Activated CD4-positive, alpha-beta T cell treated with anti-CD3 and anti-CD28 coated beads, Interleukin-2, amount 10 ng/mL, durations not matched to agents 24 days and 14 days (primary cell): ENCODE results near the gene IVL. TPM values are rescaled to one million over a fixed set of nuclear protein-coding genes. Genes with fewer than 3 reads are reported as not detected.

Experiments used
- DNase-seq: peaks from one replicate; pipeline ENCODE4 v3.0.0; 2022
- H3K27ac Mint-ChIP-seq: one replicate; pipeline ENCODE4 v1.8.0; 2022; ENCODE audit warnings: mild to moderate bottlenecking, mixed read lengths
- H3K27me3 Mint-ChIP-seq: one replicate; pipeline ENCODE4 v1.8.0; 2022; ENCODE audit warnings: mixed read lengths
- H3K36me3 Mint-ChIP-seq: one replicate; pipeline ENCODE4 v1.8.0; 2022; ENCODE audit warnings: low read depth, mild to moderate bottlenecking, mixed read lengths
- H3K4me1 Mint-ChIP-seq: one replicate; pipeline ENCODE4 v1.8.0; 2021; ENCODE audit warnings: mixed read lengths
- H3K4me3 Mint-ChIP-seq: one replicate; pipeline ENCODE4 v1.8.0; 2022; ENCODE audit warnings: mild to moderate bottlenecking, moderate library complexity, mixed read lengths
- H3K9me3 Mint-ChIP-seq: one replicate; pipeline ENCODE4 v1.8.0; 2021; ENCODE audit warnings: mixed read lengths
- intact Hi-C: fragments of 100-400 bp; cut with micrococcal nuclease; formaldehyde crosslinking; loops from one replicate; pipeline ENCODE4 v1.15.1; 2023
- total RNA-seq: library from RNA; stranded (reverse); gene quantifications from 2 replicates; pipeline ENCODE4 v1.2.3, GENCODE V29; 2022

IVL gene
- total RNA-seq, 1 donor from 2014 or later = not detected

- intact Hi-C loops = no loop called here
- DNase-seq = peak; percentile 26
- no peaks in the 10 kb centered on the region for H3K4me1 Mint-ChIP-seq
- no peak overlapping the region for H3K27ac Mint-ChIP-seq
- H3K4me3 Mint-ChIP-seq = no peak overlapping the region
- H3K9me3 Mint-ChIP-seq = no peaks in the 10 kb centered on the region
- no peaks in the 10 kb centered on the region for H3K27me3 Mint-ChIP-seq
- no peaks in the 10 kb centered on the region for H3K36me3 Mint-ChIP-seq
Measured at GRCh38 chr1:152906023-152906565, 2.3 kb upstream of the IVL start.

- Mint-ChIP-seq H3K27ac (no peak overlapping the region), H3K4me1 (no peaks in the 10 kb centered on the region), H3K27me3 (peaks cover 3% of the 10 kb centered on the region)
Measured at GRCh38 chr1:152909206-152909605, 860 bp downstream of the IVL start.

DNA sequence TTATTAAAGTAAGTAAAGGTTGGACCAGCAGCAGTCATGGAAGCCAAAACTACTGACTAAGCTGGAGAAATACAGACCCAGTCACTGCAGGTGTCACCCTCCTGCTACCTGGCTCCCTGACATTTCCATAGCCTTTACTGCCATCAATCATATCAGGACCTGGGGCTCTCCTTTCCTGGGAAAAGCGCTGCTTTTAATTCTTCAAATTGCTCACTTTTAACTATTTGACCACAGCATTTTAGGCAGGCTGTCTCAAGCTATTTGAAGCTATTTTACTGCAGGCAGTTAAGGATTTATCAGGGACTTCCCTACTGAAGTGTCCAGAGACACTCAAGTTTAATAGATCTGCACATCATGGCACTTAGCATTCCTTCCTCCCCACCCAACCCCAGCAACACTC is 4.1 kb downstream of the IVL start:
- no peak overlapping the region for H3K27ac Mint-ChIP-seq
- no peaks in the 10 kb centered on the region for H3K9me3 Mint-ChIP-seq
- H3K4me1 Mint-ChIP-seq = no peaks in the 10 kb centered on the region
- no peak for DNase-seq
- intact Hi-C loops = no loop called here
- H3K4me3 Mint-ChIP-seq = no peak overlapping the region
- H3K27me3 Mint-ChIP-seq = peaks cover 14% of the 10 kb centered on the region
- H3K36me3 Mint-ChIP-seq = no peaks in the 10 kb centered on the region

More at GRCh38 chr1:152909206-152909605, 860 bp downstream of the IVL start:
- no peaks in the 10 kb centered on the region for H3K36me3 Mint-ChIP-seq
- H3K4me3 Mint-ChIP-seq = no peak overlapping the region
- intact Hi-C loops = no loop called here
- no peak for DNase-seq
- H3K9me3 Mint-ChIP-seq = no peaks in the 10 kb centered on the region

GRCh38 chr1:152912900-152913299 is 4.6 kb downstream of the IVL start:
- Mint-ChIP-seq H3K36me3 (no peaks in the 10 kb centered on the region), H3K4me1 (no peaks in the 10 kb centered on the region), H3K27me3 (peaks cover 14% of the 10 kb centered on the region), H3K4me3 (no peak overlapping the region), H3K27ac (no peak overlapping the region), H3K9me3 (no peaks in the 10 kb centered on the region)
- intact Hi-C loops = no loop called here
- DNase-seq = peak; percentile 29

DNA sequence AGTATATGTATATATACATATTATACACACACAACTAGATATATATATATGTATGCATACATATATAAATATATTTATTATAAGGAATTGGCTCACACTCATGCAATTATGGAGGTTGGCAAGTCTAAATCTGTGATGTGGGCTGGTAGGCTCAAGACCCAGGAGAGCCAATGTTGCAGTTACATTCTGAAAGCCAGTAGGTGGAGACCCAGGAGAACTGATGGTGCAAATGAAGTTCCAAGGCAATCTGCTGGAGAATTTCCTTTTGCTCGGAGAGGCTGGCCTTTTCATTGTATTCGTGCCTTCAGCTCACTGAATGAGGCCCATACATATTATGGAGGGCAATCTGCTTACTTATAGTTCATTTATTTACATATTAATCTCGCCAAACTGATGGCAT is 9.4 kb downstream of the IVL start:
- Mint-ChIP-seq H3K4me3 (no peak overlapping the region), H3K27me3 (peaks cover 13% of the 10 kb centered on the region), H3K27ac (no peak overlapping the region), H3K4me1 (no peaks in the 10 kb centered on the region), H3K36me3 (no peaks in the 10 kb centered on the region), H3K9me3 (no peaks in the 10 kb centered on the region)
- intact Hi-C loops = no loop called here
- DNase-seq = no peak

- intact Hi-C loops = no loop called here
- no peak for DNase-seq
- Mint-ChIP-seq H3K4me3 (no peak overlapping the region), H3K27ac (no peak overlapping the region), H3K27me3 (peaks cover 11% of the 10 kb centered on the region), H3K9me3 (no peaks in the 10 kb centered on the region), H3K36me3 (no peaks in the 10 kb centered on the region), H3K4me1 (no peaks in the 10 kb centered on the region)
Measured at GRCh38 chr1:152919071-152919470, 10.7 kb downstream of the IVL start.

- no peak overlapping the region for H3K27ac Mint-ChIP-seq
- H3K27me3 Mint-ChIP-seq = no peaks in the 10 kb centered on the region
- no peak overlapping the region for H3K4me3 Mint-ChIP-seq
Measured at GRCh38 chr1:152924191-152924590, 15.8 kb downstream of the IVL start.

DNA sequence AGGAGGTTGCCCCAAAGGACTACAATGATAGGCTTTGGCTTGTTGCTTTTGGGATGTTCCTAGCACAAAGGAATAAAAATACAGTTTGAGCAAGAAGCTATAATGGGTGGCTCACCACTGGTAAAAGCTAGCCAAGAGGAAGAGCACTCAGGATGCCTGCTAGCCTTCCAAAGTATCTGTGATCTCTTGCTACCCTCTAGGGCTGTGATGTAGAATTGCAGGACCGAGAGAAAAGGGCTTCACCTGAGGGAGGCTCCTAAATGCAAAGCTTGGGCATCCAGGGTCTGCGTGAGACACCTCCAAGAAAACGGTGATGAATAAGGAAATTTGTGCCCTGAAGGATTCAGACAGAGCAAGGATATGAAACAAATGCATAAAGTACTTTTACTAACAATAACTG is 17.7 kb downstream of the IVL start:
- no peaks in the 10 kb centered on the region for H3K9me3 Mint-ChIP-seq
- H3K27me3 Mint-ChIP-seq = peaks cover 2% of the 10 kb centered on the region
- H3K4me3 Mint-ChIP-seq = no peak overlapping the region
- no peaks in the 10 kb centered on the region for H3K36me3 Mint-ChIP-seq
- no peaks in the 10 kb centered on the region for H3K4me1 Mint-ChIP-seq
- no peak overlapping the region for H3K27ac Mint-ChIP-seq
- DNase-seq = peak; percentile 50
- intact Hi-C loops = no loop called here

More at GRCh38 chr1:152924191-152924590, 15.8 kb downstream of the IVL start:
- Mint-ChIP-seq H3K36me3 (no peaks in the 10 kb centered on the region), H3K4me1 (no peaks in the 10 kb centered on the region), H3K9me3 (no peaks in the 10 kb centered on the region)
- peak; percentile 51 for DNase-seq
- intact Hi-C loops = no loop called here

GRCh38 chr1:152928671-152929070 is 20.3 kb downstream of the IVL start:
- Mint-ChIP-seq H3K9me3 (no peaks in the 10 kb centered on the region), H3K36me3 (no peaks in the 10 kb centered on the region), H3K27me3 (peaks cover 2% of the 10 kb centered on the region), H3K4me3 (no peak overlapping the region), H3K27ac (no peak overlapping the region), H3K4me1 (no peaks in the 10 kb centered on the region)
- no peak for DNase-seq
- intact Hi-C loops = no loop called here

DNA sequence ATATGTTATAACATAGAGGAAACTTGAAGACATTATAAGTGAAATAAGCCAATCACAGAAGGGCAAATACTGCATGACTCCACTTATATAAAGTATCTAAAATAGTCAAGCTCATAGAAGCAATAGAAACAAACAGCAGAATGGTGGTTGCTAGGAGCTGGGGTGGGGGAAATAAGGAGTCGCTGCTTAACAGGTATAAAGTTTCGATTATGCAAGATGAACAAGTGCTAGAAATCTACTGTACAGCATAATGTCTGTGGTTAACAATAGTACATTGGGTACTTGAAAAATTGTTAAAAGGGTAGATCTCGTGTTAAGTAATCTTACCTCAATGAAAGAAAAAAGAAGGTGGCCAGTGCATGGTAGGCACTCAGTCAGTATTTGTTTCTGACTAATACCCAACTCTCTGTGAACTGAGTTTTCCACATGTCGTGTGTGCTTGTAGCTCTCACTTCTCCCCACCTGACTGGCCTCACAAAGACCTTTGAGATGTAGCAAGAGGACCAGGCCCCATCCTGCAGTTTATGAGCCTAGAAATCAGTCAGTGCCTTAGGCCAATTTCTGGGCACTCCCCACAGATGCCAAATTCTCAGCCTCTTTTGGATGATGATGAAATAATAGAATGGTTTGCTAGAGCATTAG is 23.9 kb downstream of the IVL start:
- peaks cover 2% of the 10 kb centered on the region for H3K27me3 Mint-ChIP-seq
- intact Hi-C loops = no loop called here
- no peak overlapping the region for H3K27ac Mint-ChIP-seq
- H3K9me3 Mint-ChIP-seq = no peaks in the 10 kb centered on the region
- H3K4me3 Mint-ChIP-seq = no peak overlapping the region
- DNase-seq = no peak
- no peaks in the 10 kb centered on the region for H3K36me3 Mint-ChIP-seq
- no peaks in the 10 kb centered on the region for H3K4me1 Mint-ChIP-seq

- intact Hi-C loops = no loop called here
- Mint-ChIP-seq H3K27ac (no peak overlapping the region), H3K4me1 (no peaks in the 10 kb centered on the region), H3K36me3 (no peaks in the 10 kb centered on the region), H3K27me3 (peaks cover 2% of the 10 kb centered on the region), H3K4me3 (no peak overlapping the region), H3K9me3 (no peaks in the 10 kb centered on the region)
- no peak for DNase-seq
Measured at GRCh38 chr1:152933196-152933595, 24.9 kb downstream of the IVL start.

DNA sequence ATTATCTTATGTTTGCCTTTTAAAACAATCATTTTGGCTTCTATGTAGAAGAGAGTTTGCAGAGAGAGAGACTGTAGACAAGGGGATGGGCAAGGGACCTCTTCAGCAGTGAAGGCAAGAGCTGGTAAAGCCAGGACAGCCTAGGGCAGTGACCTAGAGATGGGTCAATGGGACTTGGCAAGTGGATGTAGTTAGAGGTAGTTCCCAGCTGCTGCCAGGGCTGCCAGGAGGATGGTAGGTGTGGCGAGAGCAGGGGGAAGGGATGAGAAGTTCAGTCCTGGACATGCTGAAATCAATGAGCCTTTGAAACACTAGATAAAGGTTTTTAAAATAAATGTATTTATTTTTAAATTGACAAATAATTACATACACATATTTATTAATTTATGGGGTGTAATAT is 32.3 kb downstream of the IVL start:
- intact Hi-C loops = no loop called here
- Mint-ChIP-seq H3K4me3 (no peak overlapping the region), H3K27me3 (peaks cover 2% of the 10 kb centered on the region), H3K4me1 (no peaks in the 10 kb centered on the region), H3K27ac (no peak overlapping the region), H3K9me3 (no peaks in the 10 kb centered on the region), H3K36me3 (no peaks in the 10 kb centered on the region)
- DNase-seq = peak; percentile 22

DNA sequence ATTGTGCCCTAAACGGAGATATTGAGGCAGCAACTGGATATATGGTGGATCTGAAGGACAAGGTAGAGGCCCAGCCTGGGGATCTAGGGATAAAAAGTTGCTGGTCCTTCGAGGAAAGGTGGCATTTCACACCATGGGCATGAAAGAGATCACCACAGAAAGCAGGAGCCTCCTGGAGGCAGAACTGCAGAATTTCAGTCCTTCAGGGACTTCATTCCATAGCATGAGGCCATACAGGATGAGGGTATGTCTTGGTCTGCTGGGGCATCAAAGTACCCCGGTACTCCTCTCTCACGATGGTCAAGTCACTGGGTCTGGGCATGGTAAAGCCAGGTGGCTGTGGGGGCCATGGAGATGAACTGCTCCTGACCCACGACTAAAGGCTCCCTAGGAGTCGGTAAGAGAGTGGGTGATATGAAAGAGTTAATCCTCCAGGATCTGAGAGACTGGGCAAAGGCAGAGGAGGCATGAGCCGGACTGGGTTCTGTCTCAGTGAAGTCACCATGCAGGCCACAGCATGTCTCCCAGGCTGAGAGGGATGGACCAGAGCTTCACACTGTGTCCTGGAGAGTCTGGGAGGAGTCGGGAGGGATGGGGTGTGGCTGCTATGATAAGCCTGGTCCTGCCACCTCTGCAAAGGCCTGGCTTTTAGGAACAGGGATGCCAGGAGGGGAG is 32.8 kb downstream of the IVL start:
- Mint-ChIP-seq H3K27ac (no peak overlapping the region), H3K27me3 (peaks cover 2% of the 10 kb centered on the region), H3K9me3 (no peaks in the 10 kb centered on the region), H3K4me3 (no peak overlapping the region), H3K36me3 (no peaks in the 10 kb centered on the region), H3K4me1 (no peaks in the 10 kb centered on the region)
- DNase-seq = peak; percentile 47
- intact Hi-C loops = no loop called here

GRCh38 chr1:152942161-152942560 is 33.8 kb downstream of the IVL start:
- Mint-ChIP-seq H3K4me1 (no peaks in the 10 kb centered on the region), H3K27ac (no peak overlapping the region), H3K36me3 (no peaks in the 10 kb centered on the region), H3K4me3 (no peak overlapping the region), H3K27me3 (peaks cover 2% of the 10 kb centered on the region), H3K9me3 (no peaks in the 10 kb centered on the region)
- intact Hi-C loops = no loop called here
- DNase-seq = no peak
